ENCODE measurements around the gene LRRC75A. TPM values are rescaled to one million over a fixed set of nuclear protein-coding genes. Genes with fewer than 3 reads are reported as not detected.

The LRRC75A gene
- total and polyA plus RNA-seq, 2 experiments from 2014 or later: 5.3 to 26.2 TPM

DNA sequence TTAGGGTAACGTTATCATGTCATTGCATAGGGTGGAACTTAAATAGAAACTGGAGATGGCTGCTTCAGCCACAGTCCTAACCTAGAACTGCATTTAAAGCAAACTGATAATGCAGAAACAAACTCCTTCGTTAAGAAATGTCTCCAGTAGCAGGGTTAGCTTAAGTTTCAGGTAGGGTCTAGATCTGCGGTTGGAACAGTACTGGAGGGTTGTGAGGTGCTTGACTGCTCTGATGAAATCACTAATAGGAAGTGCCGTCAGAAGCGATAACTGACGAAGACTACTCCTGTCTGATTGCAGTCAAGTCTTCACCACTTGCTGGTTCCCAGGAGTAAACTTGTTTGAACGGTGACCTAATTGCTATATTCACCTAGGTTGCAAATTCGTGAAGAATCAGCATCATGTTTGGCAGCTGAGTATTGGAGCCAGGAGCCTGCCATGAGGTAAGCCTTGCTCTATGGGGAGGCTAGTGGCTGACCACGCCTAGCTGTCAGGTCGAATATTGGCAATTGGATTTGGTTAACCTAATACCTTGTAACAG lies 52.1 kb downstream of the LRRC75A start:
- H4K20me1 ChIP-seq (replicated peaks; ENCODE audit: insufficient read depth): peaks cover 25% of the 10 kb centered on the region
- H2AFZ ChIP-seq: no peak overlapping the region
- H3K4me1 ChIP-seq (ENCODE audit: insufficient read depth): peaks cover 38% of the 10 kb centered on the region
- H3K27me3 ChIP-seq (ENCODE audit: insufficient read depth): no peaks in the 10 kb centered on the region
- peaks cover 54% of the 10 kb centered on the region for H3K4me1 Mint-ChIP-seq
- ATAC-seq (no peak), DNase-seq (ENCODE audit: low spot score) (no peak)
- TF ChIP-seq POLR2AphosphoS5 (IDR thresholded peaks at IDR 0.05; ENCODE audit: low read depth) (peak; percentile 9; the same call in 1 of the 2 replicates), STAT1 (IDR thresholded peaks at IDR 0.05; ENCODE audit: unreplicated experiment) (no peak)
- peak overlapping the region; percentile 99 for H3K4me3 Mint-ChIP-seq
- peaks cover 22% of the 10 kb centered on the region for H3K79me2 ChIP-seq (replicated peaks; ENCODE audit: insufficient read depth)
- H3K36me3 Mint-ChIP-seq (ENCODE audit: low read depth): peaks cover 59% of the 10 kb centered on the region
- peak overlapping the region; percentile 99 for H3K27ac Mint-ChIP-seq
- H3F3A ChIP-seq (replicated peaks; ENCODE audit: low read depth): peaks cover 56% of the 10 kb centered on the region
- peak overlapping the region; percentile 100 for H3K4me3 ChIP-seq
- H3K9me3 Mint-ChIP-seq: peaks cover 8% of the 10 kb centered on the region; the same call in 2 of the 3 replicates
- H3K9me2 ChIP-seq (ENCODE audit: insufficient read depth): no peaks in the 10 kb centered on the region
- peak overlapping the region; percentile 100 for H3K4me2 ChIP-seq
- H3K27ac ChIP-seq (ENCODE audit: low read depth): peak overlapping the region; percentile 96
- H3K27me3 Mint-ChIP-seq (ENCODE audit: insufficient read depth, low read depth, poor library complexity): peaks cover 74% of the 10 kb centered on the region
- peaks cover 33% of the 10 kb centered on the region for H3K36me3 ChIP-seq (ENCODE audit: insufficient read depth)

DNA sequence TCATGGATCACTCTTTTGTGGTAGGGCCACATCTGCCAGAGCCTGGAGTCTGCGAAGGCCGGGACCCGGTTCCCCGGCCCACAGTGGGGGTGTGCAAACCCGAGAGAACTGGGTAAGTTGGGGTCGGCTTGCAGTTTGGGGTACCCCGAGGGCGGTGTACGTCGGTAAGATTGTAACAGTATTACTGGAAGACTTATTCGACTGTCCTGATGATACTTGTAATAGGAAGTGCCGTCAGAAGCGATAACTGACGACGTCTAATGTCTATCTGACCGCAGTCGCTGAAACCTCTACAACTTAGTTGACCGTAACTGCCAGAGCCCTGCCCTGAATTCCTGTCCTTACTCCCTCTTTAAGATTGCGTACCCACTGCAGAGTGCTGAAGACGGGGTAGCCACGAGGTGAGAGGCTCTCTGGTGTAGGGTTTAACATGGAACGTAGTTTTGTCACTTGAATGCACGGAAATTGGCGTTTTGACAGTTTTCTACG lies 52.6 kb downstream of the LRRC75A start:
- Histone ChIP-seq H3K27ac (ENCODE audit: low read depth) (peak overlapping the region; percentile 96), H2AFZ (no peak overlapping the region), H3K79me2 (replicated peaks; ENCODE audit: insufficient read depth) (peaks cover 22% of the 10 kb centered on the region), H3K9me2 (ENCODE audit: insufficient read depth) (no peaks in the 10 kb centered on the region), H3K4me3 (peak overlapping the region; percentile 100), H3K4me2 (peak overlapping the region; percentile 100), H4K20me1 (replicated peaks; ENCODE audit: insufficient read depth) (peaks cover 25% of the 10 kb centered on the region), H3K4me1 (ENCODE audit: insufficient read depth) (peaks cover 38% of the 10 kb centered on the region), H3K27me3 (ENCODE audit: insufficient read depth) (no peaks in the 10 kb centered on the region), H3F3A (replicated peaks; ENCODE audit: low read depth) (peaks cover 55% of the 10 kb centered on the region), H3K36me3 (ENCODE audit: insufficient read depth) (peaks cover 33% of the 10 kb centered on the region)
- DNase-seq (ENCODE audit: low spot score): no peak
- Mint-ChIP-seq H3K27me3 (ENCODE audit: insufficient read depth, low read depth, poor library complexity) (peaks cover 75% of the 10 kb centered on the region), H3K36me3 (ENCODE audit: low read depth) (peaks cover 55% of the 10 kb centered on the region), H3K4me1 (peaks cover 53% of the 10 kb centered on the region), H3K27ac (peak overlapping the region; percentile 99), H3K4me3 (peak overlapping the region; percentile 99), H3K9me3 (peaks cover 8% of the 10 kb centered on the region; the same call in 2 of the 3 replicates)
- no peak for ATAC-seq
- no peak for TF ChIP-seq POLR2AphosphoS5 (IDR thresholded peaks at IDR 0.05; ENCODE audit: low read depth)
- no peak for TF ChIP-seq CREB1 (CRISPR knock-in tag; IDR thresholded peaks at IDR 0.05; ENCODE audit: low read depth)
- TF ChIP-seq ETS1 (IDR thresholded peaks at IDR 0.05): no peak
- TF ChIP-seq NANOG (IDR thresholded peaks at IDR 0.05; ENCODE audit: borderline replicate concordance): no peak
- TF ChIP-seq EZH2phosphoT487 (IDR thresholded peaks at IDR 0.05; ENCODE audit: unreplicated experiment): no peak

GRCh38 chr17:16438557-16439302 lies 53.3 kb downstream of the LRRC75A start:
- Histone ChIP-seq H3K9me2 (ENCODE audit: insufficient read depth) (no peaks in the 10 kb centered on the region), H3K27ac (ENCODE audit: low read depth) (peak overlapping the region; percentile 96), H3K4me1 (ENCODE audit: insufficient read depth) (peaks cover 38% of the 10 kb centered on the region), H3F3A (replicated peaks; ENCODE audit: low read depth) (peaks cover 49% of the 10 kb centered on the region), H3K27me3 (ENCODE audit: insufficient read depth) (no peaks in the 10 kb centered on the region), H3K36me3 (ENCODE audit: insufficient read depth) (peaks cover 33% of the 10 kb centered on the region), H3K4me2 (peak overlapping the region; percentile 100), H2AFZ (no peak overlapping the region), H4K20me1 (replicated peaks; ENCODE audit: insufficient read depth) (peaks cover 25% of the 10 kb centered on the region), H3K79me2 (replicated peaks; ENCODE audit: insufficient read depth) (peaks cover 22% of the 10 kb centered on the region), H3K4me3 (peak overlapping the region; percentile 100)
- DNase-seq (ENCODE audit: low spot score) (peak; percentile 100), ATAC-seq (peak; percentile 73)
- peaks cover 69% of the 10 kb centered on the region for H3K27me3 Mint-ChIP-seq (ENCODE audit: insufficient read depth, low read depth, poor library complexity)
- peaks cover 49% of the 10 kb centered on the region for H3K36me3 Mint-ChIP-seq (ENCODE audit: low read depth)
- H3K9me3 Mint-ChIP-seq: peaks cover 6% of the 10 kb centered on the region; the same call in 2 of the 3 replicates
- peaks cover 50% of the 10 kb centered on the region for H3K4me1 Mint-ChIP-seq
- H3K4me3 Mint-ChIP-seq: peak overlapping the region; percentile 99
- H3K27ac Mint-ChIP-seq: peak overlapping the region; percentile 99
- TF ChIP-seq ZNF114 (CRISPR knock-in tag; IDR thresholded peaks at IDR 0.05) (no peak), CREB1 (CRISPR knock-in tag; IDR thresholded peaks at IDR 0.05; ENCODE audit: low read depth) (peak; percentile 65), STAT1 (IDR thresholded peaks at IDR 0.05; ENCODE audit: unreplicated experiment) (no peak), ZNF331 (CRISPR knock-in tag; IDR thresholded peaks at IDR 0.05; ENCODE audit: low read depth) (no peak), POLR2AphosphoS5 (IDR thresholded peaks at IDR 0.05; ENCODE audit: low read depth) (peak; percentile 99), EZH2 (IDR thresholded peaks at IDR 0.05; ENCODE audit: low read depth, unreplicated experiment) (no peak)
- TF ChIP-seq, protein P1, sequence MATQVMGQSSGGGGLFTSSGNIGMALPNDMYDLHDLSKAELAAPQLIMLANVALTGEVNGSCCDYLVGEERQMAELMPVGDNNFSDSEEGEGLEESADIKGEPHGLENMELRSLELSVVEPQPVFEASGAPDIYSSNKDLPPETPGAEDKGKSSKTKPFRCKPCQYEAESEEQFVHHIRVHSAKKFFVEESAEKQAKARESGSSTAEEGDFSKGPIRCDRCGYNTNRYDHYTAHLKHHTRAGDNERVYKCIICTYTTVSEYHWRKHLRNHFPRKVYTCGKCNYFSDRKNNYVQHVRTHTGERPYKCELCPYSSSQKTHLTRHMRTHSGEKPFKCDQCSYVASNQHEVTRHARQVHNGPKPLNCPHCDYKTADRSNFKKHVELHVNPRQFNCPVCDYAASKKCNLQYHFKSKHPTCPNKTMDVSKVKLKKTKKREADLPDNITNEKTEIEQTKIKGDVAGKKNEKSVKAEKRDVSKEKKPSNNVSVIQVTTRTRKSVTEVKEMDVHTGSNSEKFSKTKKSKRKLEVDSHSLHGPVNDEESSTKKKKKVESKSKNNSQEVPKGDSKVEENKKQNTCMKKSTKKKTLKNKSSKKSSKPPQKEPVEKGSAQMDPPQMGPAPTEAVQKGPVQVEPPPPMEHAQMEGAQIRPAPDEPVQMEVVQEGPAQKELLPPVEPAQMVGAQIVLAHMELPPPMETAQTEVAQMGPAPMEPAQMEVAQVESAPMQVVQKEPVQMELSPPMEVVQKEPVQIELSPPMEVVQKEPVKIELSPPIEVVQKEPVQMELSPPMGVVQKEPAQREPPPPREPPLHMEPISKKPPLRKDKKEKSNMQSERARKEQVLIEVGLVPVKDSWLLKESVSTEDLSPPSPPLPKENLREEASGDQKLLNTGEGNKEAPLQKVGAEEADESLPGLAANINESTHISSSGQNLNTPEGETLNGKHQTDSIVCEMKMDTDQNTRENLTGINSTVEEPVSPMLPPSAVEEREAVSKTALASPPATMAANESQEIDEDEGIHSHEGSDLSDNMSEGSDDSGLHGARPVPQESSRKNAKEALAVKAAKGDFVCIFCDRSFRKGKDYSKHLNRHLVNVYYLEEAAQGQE (IDR thresholded peaks at IDR 0.05; ENCODE audit: unreplicated experiment): no peak
- TF ChIP-seq, protein P2, sequence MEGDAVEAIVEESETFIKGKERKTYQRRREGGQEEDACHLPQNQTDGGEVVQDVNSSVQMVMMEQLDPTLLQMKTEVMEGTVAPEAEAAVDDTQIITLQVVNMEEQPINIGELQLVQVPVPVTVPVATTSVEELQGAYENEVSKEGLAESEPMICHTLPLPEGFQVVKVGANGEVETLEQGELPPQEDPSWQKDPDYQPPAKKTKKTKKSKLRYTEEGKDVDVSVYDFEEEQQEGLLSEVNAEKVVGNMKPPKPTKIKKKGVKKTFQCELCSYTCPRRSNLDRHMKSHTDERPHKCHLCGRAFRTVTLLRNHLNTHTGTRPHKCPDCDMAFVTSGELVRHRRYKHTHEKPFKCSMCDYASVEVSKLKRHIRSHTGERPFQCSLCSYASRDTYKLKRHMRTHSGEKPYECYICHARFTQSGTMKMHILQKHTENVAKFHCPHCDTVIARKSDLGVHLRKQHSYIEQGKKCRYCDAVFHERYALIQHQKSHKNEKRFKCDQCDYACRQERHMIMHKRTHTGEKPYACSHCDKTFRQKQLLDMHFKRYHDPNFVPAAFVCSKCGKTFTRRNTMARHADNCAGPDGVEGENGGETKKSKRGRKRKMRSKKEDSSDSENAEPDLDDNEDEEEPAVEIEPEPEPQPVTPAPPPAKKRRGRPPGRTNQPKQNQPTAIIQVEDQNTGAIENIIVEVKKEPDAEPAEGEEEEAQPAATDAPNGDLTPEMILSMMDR (conservative IDR thresholded peaks at IDR 0.05; ENCODE audit: low read depth in 2 of 2): no peak
